ENCODE data around the gene LRRC8B.

LRRC8B gene

DNA sequence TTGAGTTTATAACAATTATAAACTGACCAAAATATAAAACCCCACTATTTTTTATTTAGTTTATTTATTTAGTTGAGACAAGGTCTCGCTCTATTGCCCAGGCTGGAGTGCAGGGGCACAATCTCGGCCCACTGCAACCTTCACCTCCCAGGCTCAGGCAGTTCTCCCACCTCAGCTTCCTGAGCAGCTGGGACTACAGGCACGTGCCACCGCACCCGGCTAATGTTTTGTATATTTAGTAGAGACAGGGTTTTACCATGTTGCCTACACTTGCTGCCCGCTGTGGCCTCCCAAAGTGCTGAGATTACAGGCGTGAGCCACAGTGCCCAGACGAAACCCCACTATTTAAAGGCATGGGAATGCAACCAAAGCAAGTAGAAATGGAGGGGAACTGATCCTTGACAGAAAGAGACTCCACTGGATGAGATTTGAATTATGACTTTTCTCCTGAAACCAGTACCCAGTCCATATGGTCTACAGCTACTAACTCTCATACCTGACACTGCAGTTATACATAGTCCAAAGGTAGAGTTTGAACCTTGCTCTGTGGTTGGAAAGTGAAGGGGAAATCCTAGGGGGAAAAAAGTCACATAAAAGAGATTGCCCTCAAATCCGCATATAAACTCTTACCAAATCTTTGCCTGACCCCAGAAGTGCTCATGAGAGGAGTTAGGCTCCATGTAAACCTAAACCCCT, 119.6 kb downstream of the LRRC8B start:
- H3K27me3 ChIP-seq (replicated peaks in 2 of 5; ENCODE audit: control insufficient read depth in 4 of 5, insufficient read depth in 5 of 5, low read length in 4 of 5), result no peaks in the 10 kb centered on the region
- peaks cover 0 to 15% (median 5%) of the 10 kb centered on the region in 5 experiments for H3K9me3 ChIP-seq (ENCODE audit: control extremely low read depth in 1 of 5, control insufficient read depth in 4 of 5, insufficient read depth in 2 of 5, low read depth in 1 of 5, low read length in 4 of 5)
- POLR2A ChIA-PET, result no interaction called here
- DNase-seq, result no peak
- H3K27ac ChIP-seq (ENCODE audit: insufficient read depth in 1 of 2, low read depth in 1 of 2, low read length in 2 of 2, poor library complexity in 1 of 2, severe bottlenecking in 2 of 2), result no peak overlapping the region
- peaks cover 0 to 2% (median 0%) of the 10 kb centered on the region in 4 experiments for H3K36me3 ChIP-seq (ENCODE audit: control insufficient read depth in 4 of 4, insufficient read depth in 4 of 4, low read length in 3 of 4)
- WGBS (ENCODE audit: insufficient coverage), result 80% methylated on average over 1 of the region's 9 CpGs
- CTCF ChIA-PET, result interaction anchor here (0.7 to 2.0 kb wide), 4 partner anchors 9 to 162 kb away, joined by 3 to 6 read pairs (median 4); no protein-coding TSS in a partner anchor
- no peaks in the 10 kb centered on the region for H3K4me1 ChIP-seq (ENCODE audit: control extremely low read depth in 1 of 4, control insufficient read depth in 4 of 4, insufficient read depth in 4 of 4, low read length in 3 of 4)
- no peak overlapping the region for H3K4me3 ChIP-seq (ENCODE audit: control insufficient read depth in 1 of 7, extremely low read depth in 1 of 7, insufficient read depth in 4 of 7, low read depth in 2 of 7, low read length in 6 of 7)

GRCh38 chr1:89646259-89646658, 121.6 kb downstream of the LRRC8B start:
- Histone ChIP-seq H3K36me3 (ENCODE audit: control insufficient read depth in 4 of 4, insufficient read depth in 4 of 4, low read length in 3 of 4) (peaks cover 0 to 2% (median 0%) of the 10 kb centered on the region in 4 experiments), H3K9me3 (ENCODE audit: control extremely low read depth in 1 of 5, control insufficient read depth in 4 of 5, insufficient read depth in 2 of 5, low read depth in 1 of 5, low read length in 4 of 5) (peaks cover 0 to 15% (median 5%) of the 10 kb centered on the region in 5 experiments), H3K27ac (ENCODE audit: insufficient read depth in 1 of 2, low read depth in 1 of 2, low read length in 2 of 2, poor library complexity in 1 of 2, severe bottlenecking in 2 of 2) (no peak overlapping the region), H3K4me1 (ENCODE audit: control extremely low read depth in 1 of 4, control insufficient read depth in 4 of 4, insufficient read depth in 4 of 4, low read length in 3 of 4) (no peaks in the 10 kb centered on the region), H3K27me3 (replicated peaks in 2 of 5; ENCODE audit: control insufficient read depth in 4 of 5, insufficient read depth in 5 of 5, low read length in 4 of 5) (no peaks in the 10 kb centered on the region), H3K4me3 (ENCODE audit: control insufficient read depth in 1 of 7, extremely low read depth in 1 of 7, insufficient read depth in 4 of 7, low read depth in 2 of 7, low read length in 6 of 7) (no peak overlapping the region)
- CTCF ChIA-PET, result interaction anchor here (1.3 to 1.7 kb wide), 2 partner anchors 9 to 110 kb away, joined by 3 to 5 read pairs; no protein-coding TSS in a partner anchor
- no peak for DNase-seq
- POLR2A ChIA-PET, result no interaction called here
- no CpG with 5 or more reads among the region's 1 CpG for WGBS (ENCODE audit: insufficient coverage)
